Mucosa of descending colon (tissue), 3 donors: ENCODE results near the gene RBPJL. TPM values are rescaled to one million over a fixed set of nuclear protein-coding genes. Genes with fewer than 3 reads are reported as not detected.

ENCODE experiments used
- ATAC-seq: fragments of 200-7000 bp; cut with Tn5 transposase; one replicate; pipeline ENCODE4 v1.9.1; 2020; ENCODE audit warnings: mild to moderate bottlenecking, moderate library complexity
- DNase-seq, 3 donors: peaks; one replicate each; pipeline ENCODE4 v3.0.0-alpha.2; 2020
- H3K36me3 ChIP-seq: fragments of 200-600 bp; one replicate; pipeline ENCODE4 v1.8.0; 2021; ENCODE audit warnings: low read depth, mild to moderate bottlenecking
- H3K4me1 ChIP-seq: fragments of 200-600 bp; one replicate; pipeline ENCODE4 v1.8.0; 2021; ENCODE audit warnings: low read depth, mild to moderate bottlenecking
- H3K4me3 ChIP-seq: fragments of 200-600 bp; one replicate; pipeline ENCODE4 v1.8.0; 2021; ENCODE audit warnings: mild to moderate bottlenecking
- H3K9me3 ChIP-seq: fragments of 200-600 bp; one replicate; pipeline ENCODE4 v1.8.0; 2021; ENCODE audit warnings: mild to moderate bottlenecking
- CTCF ChIP-seq: fragments of 200-600 bp; IDR thresholded peaks from one replicate; pipeline ENCODE4 v1.8.0; 2022; ENCODE audit warnings: antibody characterized with exemption, mild to moderate bottlenecking
- intact Hi-C, 2 donors: fragments of 100-400 bp; cut with DNase I in 1 of 2; cut with micrococcal nuclease in 1 of 2; formaldehyde crosslinking; loops; one replicate each; pipeline versions ENCODE4 v1.11.0 to v1.11.1; 2022; cut with DNase I, micrococcal nuclease
- total RNA-seq, 3 donors: library from RNA; stranded (reverse); fragmentation: NEBNext Ultra II Directional in 2 of 3; extraction: Animal tissue kit (Norgen Biotek cat#: 25700) in 2 of 3; gene quantifications; one replicate each; pipeline versions ENCODE4 v1.2.1 to v1.2.4, GENCODE V29; 2021 to 2023
- donor health status: DM: no; HTN: no; CAD: no; lungs with moderate emphysema.
- donor health status: DM: no; HTN: no; CAD: no.
- donor health status: DM: no; HTN: yes; CAD: no.

Gene RBPJL
- total RNA-seq, 3 donors from 2014 or later = not detected

DNA sequence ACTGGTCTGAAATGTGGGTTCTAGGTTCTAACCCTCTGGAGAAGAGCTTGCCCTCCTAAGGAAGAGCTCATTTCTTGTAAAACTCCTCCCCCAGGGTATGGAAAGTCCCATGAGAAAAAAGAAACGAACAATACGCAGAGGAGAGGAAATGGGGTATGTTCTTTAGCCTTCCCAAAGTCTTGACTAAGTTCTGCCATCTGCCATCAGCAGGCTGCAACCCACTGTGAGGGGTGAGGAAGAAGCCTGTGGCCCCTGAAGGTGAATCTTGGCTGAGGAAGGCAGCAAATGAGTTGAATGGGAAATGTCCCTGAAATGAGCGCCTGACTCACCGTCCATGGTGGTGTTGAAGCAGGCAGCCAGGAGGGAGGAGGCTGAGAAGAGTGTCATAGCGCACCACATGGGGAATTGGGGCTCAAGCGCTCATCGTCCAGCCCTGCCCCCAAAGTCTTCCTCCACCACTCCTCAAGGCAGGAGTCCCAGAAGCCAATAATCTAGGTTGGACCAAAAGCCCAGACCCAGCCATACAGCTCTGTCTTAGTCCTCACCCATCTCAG lies 11.8 kb downstream of the RBPJL start:
- DNase-seq (no peak), ATAC-seq (no peak)
- H3K4me1 ChIP-seq = peaks cover 27% of the 10 kb centered on the region
- H3K4me3 ChIP-seq = no peak overlapping the region
- no peak for TF ChIP-seq CTCF
- intact Hi-C loops = loop anchor here in 1 of 2 donors (10.0 kb wide), 1 partner anchor 456 kb away; no protein-coding TSS in a partner anchor
- H3K36me3 ChIP-seq = no peaks in the 10 kb centered on the region
- no peaks in the 10 kb centered on the region for H3K9me3 ChIP-seq

- intact Hi-C loops = loop anchor here in 1 of 2 donors (10.0 kb wide), 1 partner anchor 456 kb away; no protein-coding TSS in a partner anchor
- peaks cover 27% of the 10 kb centered on the region for H3K4me1 ChIP-seq
- H3K9me3 ChIP-seq = no peaks in the 10 kb centered on the region
- H3K36me3 ChIP-seq = no peaks in the 10 kb centered on the region
- DNase-seq (no peak), ATAC-seq (no peak)
- no peak overlapping the region for H3K4me3 ChIP-seq
- TF ChIP-seq CTCF = no peak
Observed at GRCh38 chr20:45318948-45319347, 12.3 kb downstream of the RBPJL start.

DNA sequence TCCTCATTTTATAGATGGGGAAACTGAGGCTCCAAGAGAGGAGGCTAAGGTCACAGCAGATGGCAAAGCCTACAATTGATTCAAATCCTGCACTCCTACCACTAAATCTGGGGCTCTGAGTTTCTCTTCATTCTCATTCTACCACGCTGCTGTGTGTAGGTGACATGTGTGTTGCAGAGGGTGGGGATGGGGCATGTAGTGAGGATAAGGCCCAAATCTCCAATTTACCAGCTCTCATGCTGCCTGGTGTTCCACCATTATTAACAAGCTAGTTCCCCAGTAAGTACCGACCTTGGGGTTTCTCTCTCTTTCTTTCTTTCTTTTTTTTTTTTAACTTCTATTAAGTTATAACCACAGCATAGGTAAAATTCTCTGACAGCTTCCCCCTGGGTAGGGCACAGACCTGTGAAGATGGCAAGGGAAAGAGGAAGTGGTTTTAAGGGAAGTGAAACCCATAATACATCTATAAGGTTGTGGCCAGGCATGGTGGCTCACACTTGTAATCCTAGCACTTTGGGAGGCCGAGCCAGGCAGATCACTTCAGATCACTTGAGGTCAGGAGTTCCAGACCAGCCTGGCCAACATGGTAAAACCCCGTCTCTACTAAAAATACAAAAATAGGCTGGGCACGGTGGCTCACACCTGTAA lies 14.4 kb downstream of the RBPJL start:
- H3K9me3 ChIP-seq = no peaks in the 10 kb centered on the region
- intact Hi-C loops = loop anchor here in 1 of 2 donors (5.0 kb wide), 1 partner anchor 116 kb away; no protein-coding TSS in a partner anchor
- ATAC-seq (peak; percentile 47), DNase-seq (no peak)
- H3K36me3 ChIP-seq = no peaks in the 10 kb centered on the region
- no peak for TF ChIP-seq CTCF
- peaks cover 27% of the 10 kb centered on the region for H3K4me1 ChIP-seq
- no peak overlapping the region for H3K4me3 ChIP-seq

GRCh38 chr20:45322952-45323383 lies 16.3 kb downstream of the RBPJL start:
- Histone ChIP-seq H3K9me3 (no peaks in the 10 kb centered on the region), H3K4me3 (no peak overlapping the region), H3K4me1 (peaks cover 27% of the 10 kb centered on the region), H3K36me3 (no peaks in the 10 kb centered on the region)
- ATAC-seq (peak; percentile 67), DNase-seq (peak in 2 of 3 donors; percentile 55 to 75)
- no peak for TF ChIP-seq CTCF
- intact Hi-C loops = loop anchor here in 1 of 2 donors (5.0 kb wide), 1 partner anchor 114 kb away; no protein-coding TSS in a partner anchor

DNA sequence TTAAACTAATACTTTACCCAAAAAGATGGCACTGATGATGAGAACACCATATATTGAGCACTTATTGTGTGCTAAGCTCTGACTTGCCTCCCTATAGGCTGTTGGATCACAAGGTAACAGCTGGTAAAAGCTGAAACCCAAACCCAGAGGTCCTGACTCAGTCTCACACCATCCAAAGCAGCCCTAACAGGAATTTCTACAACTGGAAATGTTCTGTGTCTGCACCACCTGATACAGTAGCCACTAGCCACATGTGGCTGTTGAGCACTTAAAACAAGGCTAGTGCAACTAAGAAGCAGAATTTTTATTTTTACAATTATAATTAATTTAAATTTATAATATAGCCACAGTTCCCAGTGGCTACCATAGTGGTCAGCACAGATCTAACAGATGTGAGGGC lies 17.1 kb downstream of the RBPJL start:
- no peak for DNase-seq
- Histone ChIP-seq H3K4me1 (peaks cover 27% of the 10 kb centered on the region), H3K9me3 (no peaks in the 10 kb centered on the region), H3K36me3 (no peaks in the 10 kb centered on the region), H3K4me3 (no peak overlapping the region)
- ATAC-seq = no peak
- TF ChIP-seq CTCF = no peak
- intact Hi-C loops = loop anchor here in 1 of 2 donors (5.0 kb wide), 1 partner anchor 114 kb away; no protein-coding TSS in a partner anchor
